CD4-positive, alpha-beta memory T cell (primary cell): ENCODE data around the gene CCDC190. TPM values are rescaled to one million over a fixed set of nuclear protein-coding genes. Genes with fewer than 3 reads are reported as not detected.
"Not testable (repeated sequence)": the region's sequence is repeated elsewhere in the genome, so short reads cannot be mapped to it uniquely, and the experiment has no call there.

Source experiments
- CTCF ChIA-PET: fragments of 350-600 bp; sonication (Branson Sonifier 250); formaldehyde crosslinking; loops from one replicate; lab custom pipeline; 2021; ENCODE audit warnings: inconsistent platforms; ENCODE audit not compliant: partially characterized antibody; lab: Charles Lee
- POLR2A ChIA-PET: fragments of 350-600 bp; sonication (Branson Sonifier 250); formaldehyde crosslinking; loops from one replicate; lab custom pipeline; 2021; ENCODE audit not compliant: partially characterized antibody; lab: Charles Lee
- DNase-seq, 5 donors: peaks; one replicate each; pipeline versions ENCODE4 v3.0.0 to v3.0.0-alpha.2; 2020 to 2022; ENCODE audit warnings: mixed read lengths in 1 of 5
- H3K27ac ChIP-seq: one replicate; pipeline ENCODE4 v1.7.0; 2013; ENCODE audit warnings: low read depth, low read length
- H3K27me3 ChIP-seq: 2 replicates; pipeline ENCODE4 v1.7.0; 2013; ENCODE audit warnings: mild to moderate bottlenecking, low read length, moderate library complexity; ENCODE audit not compliant: insufficient read depth
- H3K36me3 ChIP-seq: 2 replicates; pipeline ENCODE4 v1.7.0; 2013; ENCODE audit warnings: mild to moderate bottlenecking, low read length, moderate library complexity; ENCODE audit not compliant: insufficient read depth
- H3K4me1 ChIP-seq: 2 replicates; pipeline ENCODE4 v1.7.0; 2013; ENCODE audit warnings: mild to moderate bottlenecking, low read length, moderate library complexity; ENCODE audit not compliant: insufficient read depth
- H3K4me3 ChIP-seq, 2 donors: one replicate each; pipeline ENCODE4 v1.7.0; 2013; ENCODE audit warnings: low read length in 2 of 2, mild to moderate bottlenecking in 1 of 2
- H3K9me3 ChIP-seq, 2 donors: one replicate each; pipeline ENCODE4 v1.7.0; 2013; ENCODE audit warnings: low read length in 2 of 2, control low read depth in 1 of 2; ENCODE audit not compliant: control insufficient read depth in 1 of 2
- H3K27ac Mint-ChIP-seq, 7 donors: one replicate each; pipeline ENCODE4 v1.8.0; 2020 to 2021; ENCODE audit warnings: mixed read lengths in 7 of 7, mild to moderate bottlenecking in 6 of 7, inconsistent platforms in 3 of 7, moderate library complexity in 3 of 7
- H3K27me3 Mint-ChIP-seq, 2 donors: one replicate each; pipeline ENCODE4 v1.8.0; 2020 to 2021; ENCODE audit warnings: mixed read lengths in 2 of 2
- H3K36me3 Mint-ChIP-seq, 2 donors: one replicate each; pipeline ENCODE4 v1.8.0; 2020 to 2021; ENCODE audit warnings: mixed read lengths in 2 of 2, inconsistent platforms in 1 of 2, mild to moderate bottlenecking in 1 of 2
- H3K4me1 Mint-ChIP-seq, 4 donors: one replicate each; pipeline ENCODE4 v1.8.0; 2020 to 2021; ENCODE audit warnings: mixed read lengths in 4 of 4, mild to moderate bottlenecking in 1 of 4
- H3K4me3 Mint-ChIP-seq, 8 donors: one replicate each; pipeline ENCODE4 v1.8.0; 2020 to 2021; ENCODE audit warnings: mixed read lengths in 8 of 8, mild to moderate bottlenecking in 7 of 8, moderate library complexity in 6 of 8, inconsistent platforms in 3 of 8
- H3K9me3 Mint-ChIP-seq, 8 donors: one replicate each; pipeline ENCODE4 v1.8.0; 2020 to 2021; ENCODE audit warnings: mixed read lengths in 8 of 8, mild to moderate bottlenecking in 5 of 8, inconsistent platforms in 3 of 8, moderate library complexity in 1 of 8
- intact Hi-C: fragments of 100-400 bp; cut with micrococcal nuclease; formaldehyde crosslinking; loops from one replicate; pipeline ENCODE4 v1.15.1; 2023
- polyA plus RNA-seq, 2 donors: library from polyadenylated mRNA; unstranded; fragments of 300-500 nt; fragmentation: Illumina TruSeq; gene quantifications; one replicate each; pipeline ENCODE4 v1.2.3, GENCODE V29; 2021
- total RNA-seq, 2 experiments: library from RNA; stranded (reverse); gene quantifications; one replicate each; pipeline ENCODE4 v1.2.3, GENCODE V29; 2021

Gene CCDC190
- total and polyA plus RNA-seq, 4 experiments from 2014 or later, result not detected

DNA sequence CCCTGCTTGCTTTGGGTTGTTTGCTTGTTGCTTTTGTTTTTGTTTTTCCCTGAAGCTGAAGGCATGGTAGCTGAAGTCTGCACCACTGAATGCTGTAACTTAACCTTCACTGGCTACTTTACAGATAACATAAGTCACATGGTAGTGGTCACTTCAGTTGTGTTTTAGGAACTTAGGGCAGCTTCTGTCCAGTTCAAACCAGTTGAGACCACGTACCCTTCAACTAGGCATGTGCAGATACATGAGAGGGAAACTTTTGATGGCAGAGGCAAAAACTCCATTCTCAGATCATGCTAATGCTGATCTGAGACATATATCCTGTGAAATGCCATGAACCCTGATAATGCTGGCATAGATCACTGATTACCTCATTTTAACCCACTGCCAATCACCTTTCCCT, 42.3 kb downstream of the CCDC190 start:
- POLR2A ChIA-PET, H3K27me3 ChIP-seq, H3K4me3 Mint-ChIP-seq, H3K4me3 ChIP-seq, H3K9me3 ChIP-seq, intact Hi-C loops, CTCF ChIA-PET, H3K27ac Mint-ChIP-seq, H3K36me3 ChIP-seq, H3K27ac ChIP-seq, DNase-seq, H3K9me3 Mint-ChIP-seq: not testable (repeated sequence)
- Mint-ChIP-seq H3K4me1 (peaks cover 9 to 17% (median 13%) of the 10 kb centered on the region in 4 donors), H3K36me3 (peaks cover 0 to 12% of the 10 kb centered on the region in 2 donors), H3K27me3 (peaks cover 7 to 11% of the 10 kb centered on the region in 2 donors)
- peaks cover 15% of the 10 kb centered on the region for H3K4me1 ChIP-seq

DNA sequence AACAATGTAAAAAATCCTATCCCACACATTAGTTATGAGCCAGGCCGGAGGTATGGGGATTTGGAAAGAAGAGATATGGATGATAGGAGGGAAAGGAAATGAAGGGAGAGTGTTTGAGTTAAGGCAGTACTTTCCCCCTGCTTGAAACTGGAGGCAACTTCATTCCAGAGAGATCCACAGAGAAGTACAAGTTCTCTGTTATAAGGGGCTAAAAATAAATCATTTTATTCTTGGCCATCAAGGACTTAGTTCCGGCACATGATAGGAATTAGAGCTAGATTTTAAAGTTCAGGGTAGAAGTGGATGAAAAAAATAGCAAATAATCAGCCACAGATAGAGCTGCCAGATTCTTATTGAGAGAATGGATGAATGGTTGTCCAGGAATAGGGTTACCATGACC, 42.8 kb downstream of the CCDC190 start:
- H3K27me3 ChIP-seq, H3K9me3 Mint-ChIP-seq, intact Hi-C loops, H3K27me3 Mint-ChIP-seq, H3K27ac Mint-ChIP-seq, H3K27ac ChIP-seq, CTCF ChIA-PET, DNase-seq, H3K36me3 ChIP-seq, H3K4me3 ChIP-seq, H3K9me3 ChIP-seq, H3K4me3 Mint-ChIP-seq, POLR2A ChIA-PET: not testable (repeated sequence)
- peaks cover 14% of the 10 kb centered on the region for H3K4me1 ChIP-seq
- Mint-ChIP-seq H3K36me3 (peaks cover 0 to 12% of the 10 kb centered on the region in 2 donors), H3K4me1 (peaks cover 6 to 13% (median 12%) of the 10 kb centered on the region in 4 donors)

DNA sequence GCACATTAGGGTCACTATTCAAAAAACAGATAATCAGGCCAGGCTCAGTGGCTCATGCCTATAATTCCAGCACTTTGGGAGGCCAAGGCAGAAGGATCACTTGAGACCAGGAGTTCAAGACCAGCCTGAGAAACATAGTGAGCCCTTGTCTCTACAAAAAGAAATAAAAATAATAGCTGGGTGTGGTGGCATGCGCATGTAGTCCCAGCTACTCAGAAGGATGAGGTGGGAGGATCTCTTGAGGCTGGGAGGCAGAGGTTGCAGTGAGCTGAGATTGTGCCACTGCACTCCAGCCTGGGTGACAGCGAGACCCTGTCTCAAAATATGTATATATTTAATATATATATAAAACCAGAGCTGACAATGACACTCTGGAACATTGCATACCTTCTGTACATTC, 48.6 kb downstream of the CCDC190 start:
- H3K36me3 ChIP-seq, H3K9me3 Mint-ChIP-seq, H3K9me3 ChIP-seq, H3K4me1 ChIP-seq, POLR2A ChIA-PET, intact Hi-C loops, CTCF ChIA-PET, H3K4me1 Mint-ChIP-seq, H3K4me3 ChIP-seq, DNase-seq, H3K27ac ChIP-seq, H3K27me3 ChIP-seq, H3K27ac Mint-ChIP-seq, H3K4me3 Mint-ChIP-seq, H3K27me3 Mint-ChIP-seq: not testable (repeated sequence)
- H3K36me3 Mint-ChIP-seq, result peaks cover 29 to 37% of the 10 kb centered on the region in 2 donors

DNA sequence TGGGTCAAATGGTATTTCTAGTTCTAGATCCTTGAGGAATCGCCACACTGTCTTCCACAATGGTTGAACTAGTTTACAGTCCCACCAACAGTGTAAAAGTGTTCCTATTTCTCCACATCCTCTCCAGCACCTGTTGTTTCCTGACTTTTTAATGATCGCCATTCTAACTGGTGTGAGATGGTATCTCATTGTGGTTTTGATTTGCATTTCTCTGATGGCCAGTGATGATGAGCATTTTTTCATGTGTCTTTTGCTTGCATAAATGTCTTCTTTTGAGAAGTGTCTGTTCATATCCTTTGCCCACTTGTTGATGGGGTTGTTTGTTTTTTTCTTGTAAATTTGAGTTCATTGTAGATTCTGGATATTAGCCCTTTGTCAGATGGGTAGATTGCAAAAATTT, 53.5 kb downstream of the CCDC190 start:
- H3K9me3 Mint-ChIP-seq, H3K4me3 ChIP-seq, H3K27me3 ChIP-seq, POLR2A ChIA-PET, H3K27me3 Mint-ChIP-seq, intact Hi-C loops, H3K27ac Mint-ChIP-seq, H3K27ac ChIP-seq, H3K4me1 Mint-ChIP-seq, H3K4me3 Mint-ChIP-seq, CTCF ChIA-PET, H3K9me3 ChIP-seq, H3K4me1 ChIP-seq, DNase-seq: not testable (repeated sequence)
- H3K36me3 ChIP-seq, result peaks cover 10% of the 10 kb centered on the region
- peaks cover 60 to 68% of the 10 kb centered on the region in 2 donors for H3K36me3 Mint-ChIP-seq

Other genes with a start within 250 kb of the CCDC190 start
- under 1 TPM; 0.47 to 0.53 TPM for gene DDR2, start 228.7 kb downstream of the CCDC190 start, total RNA-seq
- under 1 TPM in 1 of 2 donors, not detected in 1; 0.18 TPM for gene DDR2, start 228.7 kb downstream of the CCDC190 start, polyA plus RNA-seq
- 10 to 100 TPM; 38.7 to 43.0 TPM for gene HSD17B7, start 70.5 kb downstream of the CCDC190 start, total RNA-seq
- 10 to 100 TPM; 17.3 to 20.0 TPM for gene HSD17B7, start 70.5 kb downstream of the CCDC190 start, polyA plus RNA-seq
- gene RGS4, start 208.2 kb upstream of the CCDC190 start, total RNA-seq, result not detected
- gene RGS4, start 208.2 kb upstream of the CCDC190 start, polyA plus RNA-seq, result not detected